LNCaP clone FGC (cell line): ENCODE results near the gene CDC42BPA.
A peak's percentile ranks its signal among the peaks of the same experiment; 100 is the strongest.
"Not testable (repeated sequence)": the region's sequence is repeated elsewhere in the genome, so short reads cannot be mapped to it uniquely, and the experiment has no call there.

Source experiments
- DNase-seq: peaks from one replicate; pipeline ENCODE4 v3.0.0-alpha.2; 2011; ENCODE audit warnings: low read depth
- H3K4me3 ChIP-seq: 2 replicates; pipeline ENCODE4 v1.5.1; 2011; ENCODE audit warnings: mild to moderate bottlenecking, low read depth, low read length, control low read depth
- TF ChIP-seq, protein P1 (sequence below): IDR thresholded peaks from 2 replicates; pipeline ENCODE4 v1.5.1; 2012; ENCODE audit warnings: mild to moderate bottlenecking; ENCODE audit not compliant: control insufficient read depth, insufficient read depth; ENCODE audit errors: extremely low read depth

Gene CDC42BPA

DNA sequence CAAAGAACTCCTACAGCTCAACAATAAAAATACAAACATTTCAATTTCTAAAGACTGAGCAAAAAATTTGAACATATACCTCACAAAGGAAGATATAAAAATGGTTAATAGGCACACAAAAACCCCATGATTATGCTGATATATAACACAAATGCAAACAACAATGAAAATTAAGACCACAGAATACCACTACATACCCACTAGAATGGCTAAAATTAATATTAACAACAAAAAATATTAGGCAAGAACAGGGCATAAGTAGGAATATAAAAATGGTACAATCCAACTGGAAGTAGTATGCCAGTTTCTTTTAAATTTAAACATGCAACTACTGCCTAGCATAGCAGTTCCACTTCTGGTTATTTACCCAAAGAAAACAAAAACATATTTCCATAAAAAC, 77.3 kb downstream of the CDC42BPA start:
- DNase-seq = no peak
- TF ChIP-seq, protein P1, sequence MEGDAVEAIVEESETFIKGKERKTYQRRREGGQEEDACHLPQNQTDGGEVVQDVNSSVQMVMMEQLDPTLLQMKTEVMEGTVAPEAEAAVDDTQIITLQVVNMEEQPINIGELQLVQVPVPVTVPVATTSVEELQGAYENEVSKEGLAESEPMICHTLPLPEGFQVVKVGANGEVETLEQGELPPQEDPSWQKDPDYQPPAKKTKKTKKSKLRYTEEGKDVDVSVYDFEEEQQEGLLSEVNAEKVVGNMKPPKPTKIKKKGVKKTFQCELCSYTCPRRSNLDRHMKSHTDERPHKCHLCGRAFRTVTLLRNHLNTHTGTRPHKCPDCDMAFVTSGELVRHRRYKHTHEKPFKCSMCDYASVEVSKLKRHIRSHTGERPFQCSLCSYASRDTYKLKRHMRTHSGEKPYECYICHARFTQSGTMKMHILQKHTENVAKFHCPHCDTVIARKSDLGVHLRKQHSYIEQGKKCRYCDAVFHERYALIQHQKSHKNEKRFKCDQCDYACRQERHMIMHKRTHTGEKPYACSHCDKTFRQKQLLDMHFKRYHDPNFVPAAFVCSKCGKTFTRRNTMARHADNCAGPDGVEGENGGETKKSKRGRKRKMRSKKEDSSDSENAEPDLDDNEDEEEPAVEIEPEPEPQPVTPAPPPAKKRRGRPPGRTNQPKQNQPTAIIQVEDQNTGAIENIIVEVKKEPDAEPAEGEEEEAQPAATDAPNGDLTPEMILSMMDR = no peak
- no peak overlapping the region for H3K4me3 ChIP-seq

DNA sequence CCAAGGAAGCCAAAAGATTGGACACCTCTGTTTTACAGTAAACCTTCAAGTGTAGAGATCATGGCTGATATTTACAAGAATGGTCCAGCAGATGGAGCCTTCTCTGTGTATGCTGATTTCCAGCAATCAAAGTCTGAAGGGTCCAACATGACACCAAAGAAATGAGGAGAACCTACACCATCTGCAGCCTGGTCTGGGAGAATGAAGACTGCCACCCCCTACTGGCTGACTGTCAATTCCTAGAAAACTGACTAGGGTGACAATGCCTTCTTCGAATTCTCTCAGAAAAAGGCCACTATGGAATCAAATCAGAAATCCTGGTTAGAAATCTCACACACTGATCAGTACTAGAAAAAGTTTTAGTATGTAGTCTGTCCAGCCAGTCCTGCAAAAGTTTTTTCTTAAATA, 83.3 kb downstream of the CDC42BPA start:
- TF ChIP-seq, protein P1 = peak; percentile 45
- DNase-seq = peak; percentile 11
- H3K4me3 ChIP-seq = no peak overlapping the region

DNA sequence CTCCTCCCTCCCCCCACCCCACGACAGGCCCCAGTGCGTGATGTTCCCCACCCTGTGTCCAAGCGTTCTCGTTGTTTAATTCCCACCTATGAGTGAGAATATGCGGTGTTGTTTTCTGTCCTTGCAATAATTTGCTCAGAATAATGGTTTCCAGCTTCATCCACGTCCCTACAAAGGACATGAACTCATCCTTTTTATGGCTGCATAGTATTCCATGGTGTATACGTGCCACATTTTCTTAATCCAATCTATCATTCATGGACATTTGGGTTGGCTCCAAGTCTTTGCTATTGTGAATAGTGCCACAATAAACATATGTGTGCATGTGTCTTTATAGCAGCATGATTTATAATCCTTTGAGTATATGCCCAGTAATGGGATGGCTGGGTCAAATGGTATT, 87.2 kb downstream of the CDC42BPA start:
- not testable (repeated sequence) for H3K4me3 ChIP-seq, DNase-seq

DNA sequence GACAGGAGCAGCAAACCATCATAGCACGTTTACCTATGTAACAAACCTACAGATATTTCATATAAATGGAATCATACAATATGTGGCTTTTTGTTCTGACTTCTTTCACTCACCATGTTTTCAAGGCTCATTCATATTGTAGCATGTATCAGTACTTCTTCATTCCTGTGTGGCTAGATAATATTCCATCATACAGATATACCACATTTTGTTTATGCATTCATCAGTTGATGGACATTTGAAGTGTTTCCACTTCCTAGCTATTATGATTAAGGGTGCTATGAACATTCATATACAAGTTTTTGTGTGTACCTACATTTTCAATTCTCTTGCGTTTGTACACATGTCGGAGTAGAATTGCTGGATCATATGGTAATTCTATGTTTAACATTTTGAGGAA, 90.1 kb downstream of the CDC42BPA start:
- H3K4me3 ChIP-seq = no peak overlapping the region
- DNase-seq = no peak
- TF ChIP-seq, protein P1 = no peak

DNA sequence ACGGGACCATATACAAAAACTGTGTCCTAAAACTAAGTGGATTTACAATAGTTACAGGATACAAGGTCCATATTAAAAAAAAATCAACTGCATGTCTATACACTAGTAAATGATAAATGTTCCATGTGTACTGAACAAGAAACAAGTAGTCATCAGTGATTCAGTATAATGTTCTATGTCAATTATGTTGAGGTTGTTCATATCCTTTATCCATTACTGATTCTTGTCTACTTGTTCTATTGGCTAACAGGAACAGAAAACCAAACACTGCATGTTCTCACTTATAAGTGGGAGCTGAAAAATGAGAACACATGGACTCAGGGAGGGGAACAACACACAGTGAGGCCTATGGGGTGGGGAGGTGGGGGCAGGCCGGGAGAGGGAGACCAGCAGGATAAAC, 90.5 kb downstream of the CDC42BPA start:
- no peak for DNase-seq
- TF ChIP-seq, protein P1 = no peak
- H3K4me3 ChIP-seq = no peak overlapping the region

DNA sequence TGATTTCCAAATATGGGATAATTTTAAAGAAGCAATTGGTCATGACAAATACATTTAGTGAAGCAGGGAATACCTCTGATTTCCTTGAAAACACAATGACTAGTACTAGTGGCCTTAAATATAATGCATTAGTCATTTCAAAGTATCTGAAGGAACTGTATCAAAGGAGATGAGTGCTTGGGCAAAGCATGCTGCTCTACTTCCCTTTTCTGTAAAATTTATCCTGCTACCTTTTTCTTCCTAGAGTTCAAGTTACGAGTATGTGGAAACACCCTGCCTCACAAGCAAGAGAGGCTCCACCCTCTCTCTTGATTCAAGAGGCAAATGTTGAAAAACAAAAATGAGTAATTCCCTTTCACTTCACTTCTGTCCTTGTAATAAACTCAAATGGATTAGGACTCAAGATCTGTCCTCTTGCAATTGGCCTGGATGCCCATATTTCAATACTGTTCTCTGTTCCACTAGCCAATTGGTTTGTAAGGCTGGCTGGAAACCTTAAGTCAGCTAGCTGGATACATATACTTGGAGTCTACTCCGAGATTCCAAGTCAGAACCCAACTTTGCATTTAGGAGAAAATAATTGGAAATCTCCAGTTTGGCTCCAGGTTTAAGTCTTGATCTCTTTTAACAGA, 92.5 kb downstream of the CDC42BPA start:
- DNase-seq = no peak
- H3K4me3 ChIP-seq = no peak overlapping the region
- TF ChIP-seq, protein P1 = no peak

DNA sequence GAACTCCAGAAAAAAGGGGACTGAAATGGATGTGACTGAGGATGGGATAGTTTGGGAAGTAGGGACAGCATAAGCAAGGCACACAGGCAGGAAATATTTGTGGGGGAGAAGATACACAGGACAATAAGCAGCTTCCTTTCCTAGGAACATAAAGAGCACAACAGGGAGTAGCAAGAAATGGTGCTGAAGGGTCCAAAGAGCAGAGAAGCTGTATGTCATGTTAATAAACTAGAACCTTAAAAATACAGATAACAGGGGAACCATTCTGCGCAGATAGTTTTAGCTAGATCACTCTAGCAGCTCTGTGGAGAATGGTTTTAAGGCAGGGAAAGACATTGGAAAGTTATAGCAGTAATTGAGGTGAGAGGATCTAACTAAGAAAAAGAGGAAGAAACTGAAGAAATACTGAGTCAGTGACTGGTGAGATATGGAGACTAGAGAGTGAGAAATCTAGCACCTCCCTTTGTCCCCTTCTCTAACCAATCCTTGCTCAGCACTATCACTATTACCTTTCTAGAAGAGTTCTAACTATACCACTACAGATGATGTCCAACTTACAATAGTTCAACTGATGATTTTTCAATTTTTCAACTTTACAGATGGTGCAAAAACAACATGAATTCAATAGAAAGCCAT, 95.0 kb downstream of the CDC42BPA start:
- TF ChIP-seq, protein P1 = no peak
- DNase-seq = no peak
- H3K4me3 ChIP-seq = no peak overlapping the region
